GM12891 (cell line): Measurements from ENCODE around the gene RANGAP1.
A peak's percentile ranks its signal among the peaks of the same experiment; 100 is the strongest.

Experiments
- DNase-seq: peaks from one replicate; pipeline ENCODE4 v3.0.0; 2011; ENCODE audit warnings: low spot score; ENCODE audit not compliant: insufficient read length
- FAIRE-seq: peaks from 2 replicates; lab custom pipeline; 2011; peaks lifted over from hg19 to GRCh38; lab: Jason Lieb, UNC
- PAX5 ChIP-seq: IDR thresholded peaks from 2 replicates; pipeline ENCODE4 v1.6.1; 2011; ENCODE audit warnings: low read length, moderate library complexity, mild to moderate bottlenecking; ENCODE audit not compliant: insufficient read depth, severe bottlenecking
- POLR2A ChIP-seq: IDR thresholded peaks from 2 replicates; pipeline ENCODE4 v1.6.1; 2011; ENCODE audit warnings: low read depth, low read length, control low read depth
- POLR2AphosphoS5 ChIP-seq: IDR thresholded peaks from 2 replicates; pipeline ENCODE4 v1.6.1; 2011; ENCODE audit warnings: low read depth, low read length, control low read depth
- POU2F2 ChIP-seq: IDR thresholded peaks from 2 replicates; pipeline ENCODE4 v1.6.1; 2011; ENCODE audit warnings: low read depth, mild to moderate bottlenecking, control low read depth, low read length, moderate library complexity
- SPI1 ChIP-seq: IDR thresholded peaks from 2 replicates; pipeline ENCODE4 v1.6.1; 2011; ENCODE audit warnings: low read depth, low read length, control low read depth
- TAF1 ChIP-seq: IDR thresholded peaks from 2 replicates; pipeline ENCODE4 v1.6.1; 2011; ENCODE audit warnings: low read depth, low read length, control low read depth

The RANGAP1 gene

GRCh38 chr22:41245917-41246499, 40.0 kb downstream of the RANGAP1 start:
- DNase-seq (no peak), FAIRE-seq (no peak)
- TF ChIP-seq TAF1 (no peak), SPI1 (no peak), POLR2A (no peak), POLR2AphosphoS5 (no peak), POU2F2 (no peak), PAX5 (no peak)

- no peak for TF ChIP-seq PAX5
- TF ChIP-seq POU2F2, result no peak
- no peak for TF ChIP-seq POLR2AphosphoS5
- TF ChIP-seq TAF1, result no peak
- no peak for TF ChIP-seq SPI1
- TF ChIP-seq POLR2A, result no peak
- DNase-seq (no peak), FAIRE-seq (no peak)
Observed at GRCh38 chr22:41243361-41243760, 42.6 kb downstream of the RANGAP1 start.

- no peak for DNase-seq
- TF ChIP-seq POLR2A (no peak), SPI1 (no peak), TAF1 (no peak), POLR2AphosphoS5 (no peak), POU2F2 (no peak), PAX5 (no peak)
- no peak for FAIRE-seq
Observed at GRCh38 chr22:41242396-41243117, 43.4 kb downstream of the RANGAP1 start.

GRCh38 chr22:41241133-41241676, 44.8 kb downstream of the RANGAP1 start:
- FAIRE-seq (no peak), DNase-seq (no peak)
- no peak for TF ChIP-seq TAF1
- no peak for TF ChIP-seq PAX5
- no peak for TF ChIP-seq SPI1
- no peak for TF ChIP-seq POLR2A
- no peak for TF ChIP-seq POU2F2
- TF ChIP-seq POLR2AphosphoS5, result no peak

GRCh38 chr22:41240377-41241132, 45.4 kb downstream of the RANGAP1 start, which contains the start of gene CHADL:
Gene CHADL, minus strand, starts transcription at chr22:41240931. Its CDS starts 50 bp downstream, at chr22:41240881.
- DNase-seq, result no peak
- TF ChIP-seq POU2F2, result no peak
- TF ChIP-seq SPI1, result no peak
- no peak for TF ChIP-seq POLR2AphosphoS5
- TF ChIP-seq POLR2A, result no peak
- TF ChIP-seq TAF1, result no peak
- TF ChIP-seq PAX5, result no peak
- no peak for FAIRE-seq

- FAIRE-seq, result no peak
- TF ChIP-seq SPI1 (no peak), POLR2A (no peak), PAX5 (no peak), TAF1 (no peak), POU2F2 (no peak), POLR2AphosphoS5 (no peak)
- DNase-seq, result no peak
Observed at GRCh38 chr22:41239443-41240128, 46.4 kb downstream of the RANGAP1 start.

GRCh38 chr22:41238570-41239442, 47.2 kb downstream of the RANGAP1 start:
- TF ChIP-seq TAF1 (no peak), SPI1 (no peak), POLR2A (no peak), PAX5 (no peak), POU2F2 (no peak), POLR2AphosphoS5 (no peak)
- FAIRE-seq (no peak), DNase-seq (no peak)

- TF ChIP-seq SPI1 (peak; percentile 79), POLR2A (no peak)
- FAIRE-seq (no peak), DNase-seq (peak; percentile 97)
Observed at GRCh38 chr22:41237707-41238569, 48.0 kb downstream of the RANGAP1 start.
